HG03558 (cell line): Measurements from ENCODE around the gene CBFA2T2.
"Not testable (repeated sequence)": the region's sequence is repeated elsewhere in the genome, so short reads cannot be mapped to it uniquely, and the experiment has no call there.

ENCODE experiments used
- ATAC-seq: cut with Tn5 transposase; IDR thresholded peaks from one replicate; pipeline ENCODE4 v1.9.1; 2021; ENCODE audit warnings: moderate number of reproducible peaks; ENCODE audit not compliant: unreplicated experiment; ENCODE audit errors: extremely low read depth

CBFA2T2 gene

GRCh38 chr20:33568868-33569801 is 79.2 kb downstream of the CBFA2T2 start:
- no peak for ATAC-seq

DNA sequence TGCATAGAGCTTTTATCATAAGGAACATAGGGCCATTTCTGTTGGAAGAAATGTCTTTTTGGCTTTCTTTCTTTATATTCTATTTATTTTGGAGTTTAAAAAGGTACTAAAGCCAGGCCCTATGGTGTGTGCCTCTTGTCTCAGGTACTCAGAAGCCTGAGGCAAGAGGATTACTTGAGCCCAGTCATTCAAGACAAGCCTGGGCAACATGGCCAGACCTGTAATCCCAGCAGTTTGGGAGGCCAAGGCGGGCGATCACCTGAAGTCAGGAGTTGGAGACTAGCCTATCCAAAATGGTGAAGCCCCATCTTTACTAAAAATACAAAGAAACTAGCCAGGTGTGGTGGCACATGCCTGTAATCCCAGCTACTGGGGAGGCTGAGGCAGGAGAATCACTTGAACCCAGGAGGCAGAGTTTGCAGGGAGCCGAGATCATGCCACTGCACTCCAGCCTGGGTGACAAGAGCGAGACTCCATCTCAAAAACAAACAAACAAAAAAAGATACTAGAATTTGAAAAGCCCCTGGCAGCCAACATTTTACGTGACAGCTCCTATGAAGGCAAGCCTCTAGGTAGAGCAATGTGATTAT is 80.0 kb downstream of the CBFA2T2 start:
- no peak for ATAC-seq

- no peak for ATAC-seq
Observed at GRCh38 chr20:33570743-33571142, 80.8 kb downstream of the CBFA2T2 start.

DNA sequence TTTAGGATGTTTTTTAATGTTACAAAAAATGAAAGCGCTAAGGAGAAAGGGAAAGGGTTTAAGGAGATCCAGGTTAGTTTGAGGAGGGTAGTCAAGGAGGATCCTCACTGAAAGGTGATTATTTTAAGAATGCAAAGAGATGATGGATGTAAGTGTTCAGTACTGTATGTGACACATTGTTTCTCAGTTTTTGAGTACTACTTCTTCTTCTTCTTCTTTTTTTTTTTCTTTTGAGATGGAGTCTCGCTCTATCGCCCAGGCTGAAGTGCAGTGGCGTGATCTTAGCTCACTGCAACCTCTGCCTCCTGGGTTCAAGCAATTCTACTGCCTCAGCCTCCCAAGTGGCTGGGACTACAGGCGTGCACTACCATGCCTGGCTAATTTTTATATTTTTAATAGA is 83.4 kb downstream of the CBFA2T2 start:
- not testable (repeated sequence) for ATAC-seq

- ATAC-seq: no peak
Observed at GRCh38 chr20:33575282-33575681, 85.4 kb downstream of the CBFA2T2 start.

DNA sequence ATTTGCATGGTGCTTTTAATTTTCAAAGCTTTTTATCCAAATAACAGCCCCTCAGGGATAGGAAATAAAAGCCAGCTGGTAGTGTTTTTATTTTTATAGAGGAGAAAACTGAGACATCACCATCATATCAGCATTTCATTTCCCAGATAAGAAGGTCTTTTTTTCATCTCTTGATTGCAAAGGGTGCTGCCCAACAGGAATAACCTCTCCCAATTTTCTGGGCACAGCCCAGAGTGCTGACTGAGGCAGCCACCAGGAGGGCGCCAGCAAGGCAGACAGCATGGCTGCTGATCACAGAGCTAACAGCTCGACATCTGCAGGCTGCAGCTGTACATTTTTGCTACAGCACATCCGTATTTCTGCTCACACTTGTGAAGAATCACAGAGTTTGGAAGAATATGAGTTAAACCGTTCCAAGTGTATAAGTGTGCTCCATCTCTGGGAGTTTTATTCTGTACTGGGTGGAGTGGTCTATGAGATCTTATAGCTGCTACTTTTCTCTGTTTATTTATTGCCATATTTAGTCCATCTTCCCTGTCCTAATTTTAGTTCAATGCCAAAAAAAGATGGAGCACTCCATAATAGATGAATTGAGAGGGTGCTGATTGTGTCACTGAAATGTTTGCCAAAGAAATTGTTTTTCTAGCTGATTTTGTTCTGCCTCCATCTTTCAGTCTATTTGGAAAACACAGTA is 86.7 kb downstream of the CBFA2T2 start:
- no peak for ATAC-seq

GRCh38 chr20:33578510-33578909 is 88.6 kb downstream of the CBFA2T2 start:
- no peak for ATAC-seq

DNA sequence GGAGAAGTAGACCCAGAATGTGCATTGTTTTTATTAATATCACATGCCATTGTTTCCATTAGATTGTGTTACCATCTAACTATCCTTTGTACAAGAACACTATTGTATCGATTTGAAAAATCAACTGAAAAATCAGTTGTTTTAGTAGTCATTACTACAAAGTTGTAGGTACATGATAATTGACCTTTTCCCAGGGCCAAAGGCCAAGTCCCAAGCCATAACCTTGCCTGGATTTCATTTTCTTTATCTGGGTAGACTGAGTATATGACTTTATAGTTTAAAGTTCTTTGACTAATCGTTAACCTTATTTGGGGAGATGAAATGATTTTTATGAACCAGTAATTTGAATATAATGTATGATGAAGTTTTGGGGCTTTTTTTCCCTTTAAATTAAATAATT is 93.2 kb downstream of the CBFA2T2 start:
- ATAC-seq: no peak

- ATAC-seq: no peak
Observed at GRCh38 chr20:33584976-33585375, 95.1 kb downstream of the CBFA2T2 start.

DNA sequence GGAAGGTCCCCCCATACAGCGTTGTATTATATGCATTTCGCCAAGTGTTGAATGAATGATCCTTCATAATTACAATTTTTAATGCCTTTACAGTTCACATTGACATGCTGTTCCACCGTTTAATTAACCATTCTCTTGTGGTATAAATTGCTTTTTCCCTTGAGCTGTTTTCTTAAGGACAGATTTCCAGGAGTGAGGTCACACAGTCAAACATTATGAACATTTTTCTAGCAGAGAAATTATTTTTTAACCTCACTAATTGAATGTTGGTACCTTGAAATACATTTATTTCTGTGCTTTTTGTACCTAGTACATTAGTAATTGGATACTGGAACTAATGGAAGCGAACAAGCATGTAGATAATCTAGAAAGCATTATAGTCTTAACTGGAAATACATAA is 95.5 kb downstream of the CBFA2T2 start:
- no peak for ATAC-seq

DNA sequence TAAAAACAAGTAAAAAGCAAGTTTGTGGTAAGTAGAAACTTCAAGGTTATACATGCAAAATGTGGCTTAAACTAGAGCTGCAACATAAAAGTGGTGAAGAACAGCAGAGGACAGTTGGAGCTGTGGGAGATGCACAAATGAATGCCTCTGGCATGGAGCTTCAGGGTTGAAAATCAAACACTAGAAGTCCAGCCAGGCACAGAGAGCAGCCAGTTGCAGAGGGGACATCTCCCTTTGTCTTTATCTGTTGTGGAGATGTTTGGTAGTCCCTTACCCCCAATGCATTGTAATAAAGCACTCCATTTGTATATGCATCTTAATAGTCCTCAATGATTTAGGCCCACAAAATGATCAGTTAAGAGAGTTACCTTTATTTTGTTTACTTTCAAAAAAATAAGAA is 99.2 kb downstream of the CBFA2T2 start:
- no peak for ATAC-seq

- not testable (repeated sequence) for ATAC-seq
Observed at GRCh38 chr20:33591901-33592300, 102.0 kb downstream of the CBFA2T2 start.

DNA sequence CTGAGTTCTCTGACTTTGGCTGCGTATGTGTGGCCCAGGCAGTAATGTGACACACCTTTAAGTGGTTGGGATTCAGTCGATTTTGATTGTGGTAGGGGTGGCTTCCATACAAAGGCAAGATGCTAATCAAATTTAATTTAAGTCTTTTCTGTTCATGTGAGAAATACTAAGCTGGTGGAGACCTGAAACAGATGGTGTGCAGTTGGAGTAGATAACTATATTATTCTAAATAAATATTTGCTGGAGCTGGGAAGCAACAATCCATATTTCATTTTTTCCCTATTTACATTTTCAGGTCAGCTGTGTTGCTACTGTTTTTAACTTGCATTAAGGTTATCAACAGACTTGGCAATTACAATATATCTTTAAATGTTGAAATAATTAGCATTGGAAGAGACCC is 104.8 kb downstream of the CBFA2T2 start:
- no peak for ATAC-seq

GRCh38 chr20:33600414-33600813 is 110.5 kb downstream of the CBFA2T2 start:
- ATAC-seq: no peak

DNA sequence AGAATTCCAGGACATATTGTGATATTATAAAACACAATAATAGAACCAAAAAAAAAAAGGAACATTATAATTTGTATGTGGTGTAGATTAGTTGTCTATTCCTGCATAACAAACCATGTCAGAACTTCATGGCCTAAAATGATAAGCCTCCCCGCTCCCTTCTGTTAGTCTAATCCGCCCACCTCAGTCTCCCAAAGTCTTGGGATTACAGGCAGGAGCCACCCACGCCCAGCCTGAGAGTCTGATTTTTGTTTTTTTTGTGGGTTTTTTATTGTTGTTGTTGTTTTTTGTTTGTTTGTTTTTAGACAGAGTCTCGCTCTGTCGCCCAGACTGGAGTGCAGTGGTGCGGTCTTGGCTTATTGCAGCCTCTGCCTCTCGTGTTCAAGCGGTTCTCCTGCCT is 111.1 kb downstream of the CBFA2T2 start:
- no peak for ATAC-seq

DNA sequence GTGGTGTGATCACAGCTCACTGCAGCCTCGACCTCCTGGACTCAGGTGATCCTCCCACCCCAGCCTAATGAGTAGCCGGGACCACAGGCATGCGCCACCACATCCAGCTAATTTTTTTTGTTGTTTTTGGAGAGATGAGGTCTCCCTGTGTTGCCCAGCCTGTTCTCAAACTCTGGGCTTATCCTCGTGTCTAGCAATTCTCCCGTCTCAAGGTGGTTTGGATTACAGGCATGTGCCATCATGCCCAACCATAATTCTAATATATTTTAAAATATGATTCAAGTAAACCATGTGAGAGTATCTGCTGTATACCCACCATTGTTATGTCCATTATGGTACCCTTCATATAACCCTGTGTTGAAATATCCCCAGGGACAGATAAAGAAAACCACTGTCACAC is 112.0 kb downstream of the CBFA2T2 start:
- no peak for ATAC-seq

- no peak for ATAC-seq
Observed at GRCh38 chr20:33602826-33603590, 113.1 kb downstream of the CBFA2T2 start.

DNA sequence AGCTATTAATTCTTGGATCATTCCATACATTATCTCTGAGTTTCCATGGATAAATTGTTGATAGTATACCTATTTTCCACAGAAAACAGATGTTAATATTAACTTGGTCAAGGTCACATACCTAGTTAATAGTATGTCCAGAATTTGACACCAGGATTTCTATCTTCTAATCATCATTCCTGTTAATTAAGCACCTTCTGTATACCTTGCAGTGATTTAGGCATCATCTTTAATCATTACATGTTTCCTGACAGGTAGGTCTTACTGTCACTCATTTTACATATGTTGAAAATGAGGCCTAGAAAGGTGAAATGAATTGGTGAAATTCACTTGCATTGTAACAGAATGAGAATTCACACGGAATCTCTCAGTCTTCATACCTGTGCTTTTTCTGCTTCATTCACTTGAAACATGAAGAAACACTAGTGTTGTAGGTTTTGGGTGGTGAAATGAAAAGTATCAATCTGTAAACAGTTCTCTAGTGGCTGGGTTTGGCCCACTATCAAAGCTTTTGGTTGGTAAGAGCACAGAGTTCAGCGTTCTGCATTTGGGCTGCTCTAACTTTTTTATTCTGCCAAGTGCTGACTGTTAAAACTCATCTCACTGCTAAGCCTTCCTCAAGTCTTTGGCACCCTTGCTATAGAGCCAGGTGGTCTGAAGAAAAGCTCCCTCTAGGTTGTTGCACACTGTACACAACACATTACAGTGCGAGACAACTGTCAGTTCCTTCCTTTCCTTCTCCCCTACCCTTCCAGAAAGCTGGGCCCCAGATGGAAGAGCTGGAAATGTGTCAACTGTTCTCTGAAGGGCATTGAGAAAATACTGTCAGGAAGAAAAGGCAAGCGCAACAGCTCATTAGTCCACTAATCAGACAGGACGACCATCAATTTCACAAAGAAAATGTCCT is 114.4 kb downstream of the CBFA2T2 start:
- no peak for ATAC-seq

GRCh38 chr20:33604991-33605370 is 115.1 kb downstream of the CBFA2T2 start:
- ATAC-seq: no peak
